Fibroblast of skin of left biceps (primary cell): ENCODE measurements around the gene ZYX.

Experiments used
- DNase-seq, 2 experiments: peaks; one replicate each; pipeline ENCODE4 v3.0.0-alpha.2; 2013; ENCODE audit warnings: low read depth in 2 of 2

The ZYX gene, protein sequence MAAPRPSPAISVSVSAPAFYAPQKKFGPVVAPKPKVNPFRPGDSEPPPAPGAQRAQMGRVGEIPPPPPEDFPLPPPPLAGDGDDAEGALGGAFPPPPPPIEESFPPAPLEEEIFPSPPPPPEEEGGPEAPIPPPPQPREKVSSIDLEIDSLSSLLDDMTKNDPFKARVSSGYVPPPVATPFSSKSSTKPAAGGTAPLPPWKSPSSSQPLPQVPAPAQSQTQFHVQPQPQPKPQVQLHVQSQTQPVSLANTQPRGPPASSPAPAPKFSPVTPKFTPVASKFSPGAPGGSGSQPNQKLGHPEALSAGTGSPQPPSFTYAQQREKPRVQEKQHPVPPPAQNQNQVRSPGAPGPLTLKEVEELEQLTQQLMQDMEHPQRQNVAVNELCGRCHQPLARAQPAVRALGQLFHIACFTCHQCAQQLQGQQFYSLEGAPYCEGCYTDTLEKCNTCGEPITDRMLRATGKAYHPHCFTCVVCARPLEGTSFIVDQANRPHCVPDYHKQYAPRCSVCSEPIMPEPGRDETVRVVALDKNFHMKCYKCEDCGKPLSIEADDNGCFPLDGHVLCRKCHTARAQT

DNA sequence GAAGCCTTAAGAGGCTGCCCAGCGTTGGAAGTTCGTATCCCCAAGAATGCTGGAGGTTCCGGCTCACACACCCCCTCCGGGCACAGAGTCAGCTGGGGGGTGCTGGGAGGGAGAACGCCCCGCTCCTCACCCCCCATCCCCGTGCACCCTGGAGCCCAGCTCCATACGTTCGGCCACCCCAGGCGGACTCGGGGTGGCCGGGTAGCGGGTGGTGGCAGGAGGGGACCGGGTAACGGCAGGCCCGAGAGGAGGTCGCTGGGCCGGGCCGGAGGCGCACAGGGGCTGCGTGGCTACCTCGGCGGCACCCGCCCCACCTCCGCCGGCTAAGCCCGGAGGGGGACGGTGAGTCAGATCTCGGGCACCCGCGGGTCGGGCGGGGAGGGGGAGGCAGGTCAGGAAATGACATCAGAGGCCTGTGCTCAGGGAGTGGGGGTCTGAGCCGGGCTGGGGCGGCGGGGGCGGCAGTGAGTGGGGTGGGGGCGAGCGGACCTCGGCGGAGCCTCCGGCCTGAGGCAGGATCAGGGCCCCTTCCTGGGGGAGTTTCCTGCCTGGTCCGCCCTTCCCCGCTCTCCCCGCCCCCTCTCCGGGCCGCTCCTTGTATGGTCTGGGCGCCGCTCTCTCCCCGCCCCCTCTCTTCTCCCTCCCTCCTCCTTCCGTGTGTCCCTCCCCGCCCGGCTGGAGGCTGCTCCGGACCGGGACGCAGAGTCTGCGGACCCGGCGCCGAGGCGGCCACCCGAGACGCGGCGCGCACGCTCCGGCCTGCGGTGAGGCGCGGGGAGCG, at the start of gene ZYX:
Gene ZYX (plus strand): TSS at position 700 of the 781 bp plus-strand sequence. CDS start 227 bp downstream, outside the sequence.
- peak; percentile 88 to 89 for DNase-seq

GRCh38 chr7:143334244-143334643, 46.9 kb upstream of the ZYX start:
- DNase-seq: no peak

DNA sequence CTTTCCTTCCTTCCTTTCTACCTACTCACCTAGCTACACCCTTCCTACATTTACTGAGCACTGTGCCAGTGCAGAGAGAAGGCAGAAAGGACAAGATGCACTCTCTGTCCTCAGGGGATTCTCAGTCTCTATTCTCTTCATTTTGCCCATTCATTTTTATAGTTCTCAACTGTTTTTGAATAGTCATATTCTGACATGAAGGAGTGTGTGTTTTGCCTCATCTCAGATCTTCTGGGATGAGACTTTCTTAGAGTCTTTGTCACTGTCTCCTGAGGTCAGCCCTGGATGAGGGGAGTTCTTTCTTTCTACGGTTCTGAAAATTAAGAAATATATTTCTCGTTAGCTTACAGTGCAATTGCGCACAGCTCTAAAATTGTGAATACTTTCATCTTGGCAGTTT, 43.9 kb upstream of the ZYX start:
- no peak for DNase-seq

- DNase-seq: no peak
Measured at GRCh38 chr7:143341842-143342241, 39.3 kb upstream of the ZYX start.

GRCh38 chr7:143343596-143343995, 37.5 kb upstream of the ZYX start:
- no peak for DNase-seq

DNA sequence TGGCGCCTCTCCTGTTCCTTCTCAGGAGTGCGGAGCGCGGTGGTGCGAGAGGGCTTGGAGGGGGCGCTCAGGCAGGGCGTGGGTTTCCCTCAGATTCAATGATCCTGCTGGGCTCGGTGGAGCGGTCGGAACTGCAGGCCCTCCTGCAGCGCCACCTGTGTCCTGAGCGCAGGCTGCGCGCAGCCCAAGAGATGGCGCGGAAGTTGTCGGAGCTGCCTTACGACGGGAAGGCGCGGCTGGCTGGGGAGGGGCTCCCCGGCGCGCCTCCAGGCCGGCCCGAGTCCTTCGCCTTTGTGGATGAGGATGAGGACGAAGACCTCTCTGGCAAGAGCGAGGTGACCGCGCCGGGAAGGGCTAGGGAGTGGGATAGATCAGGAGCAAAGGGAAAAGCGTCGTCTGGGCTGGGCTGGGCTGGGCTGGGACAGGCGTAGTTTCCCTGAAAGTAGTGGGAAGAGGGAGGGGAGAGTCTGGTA, 35.7 kb upstream of the ZYX start:
- DNase-seq: no peak

DNA sequence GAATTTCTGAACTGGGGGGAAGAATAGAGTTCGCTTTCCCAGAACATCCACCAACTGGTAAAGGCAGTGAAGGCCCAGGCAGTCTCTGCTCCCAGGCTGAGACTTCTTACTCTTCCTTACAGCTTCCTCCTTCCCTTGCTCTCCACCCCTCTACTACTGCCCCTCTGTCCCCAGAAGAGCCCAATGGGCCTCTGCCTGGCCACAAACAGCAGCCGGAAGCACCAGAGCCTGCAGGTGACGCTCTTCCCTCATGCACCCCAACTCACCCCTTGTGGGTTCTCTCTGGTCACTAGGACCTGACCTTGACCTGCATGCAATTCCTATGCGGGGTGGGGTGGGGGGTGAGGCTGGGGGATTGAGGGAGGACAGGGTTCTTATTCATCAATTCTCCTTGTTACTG, 35.1 kb upstream of the ZYX start:
- DNase-seq: no peak

DNA sequence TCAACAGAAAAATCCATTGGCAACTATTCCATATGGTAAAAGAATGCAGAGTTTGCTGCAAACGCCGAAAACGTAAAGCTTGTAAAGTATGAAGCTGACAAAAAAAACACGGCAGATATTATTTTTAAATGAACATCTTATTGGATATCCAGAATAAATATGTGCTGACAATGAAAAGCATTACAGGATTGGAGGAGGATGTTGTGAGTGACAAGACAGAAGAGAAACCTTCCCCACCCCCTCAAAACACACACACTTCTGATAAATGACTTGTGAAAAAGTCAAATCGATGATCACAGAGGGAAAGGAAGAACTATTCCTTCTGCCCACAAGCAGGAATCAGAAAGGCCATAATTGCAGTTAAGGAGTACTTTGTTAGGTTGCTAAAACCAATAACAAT, 33.2 kb upstream of the ZYX start:
- DNase-seq: no peak

DNA sequence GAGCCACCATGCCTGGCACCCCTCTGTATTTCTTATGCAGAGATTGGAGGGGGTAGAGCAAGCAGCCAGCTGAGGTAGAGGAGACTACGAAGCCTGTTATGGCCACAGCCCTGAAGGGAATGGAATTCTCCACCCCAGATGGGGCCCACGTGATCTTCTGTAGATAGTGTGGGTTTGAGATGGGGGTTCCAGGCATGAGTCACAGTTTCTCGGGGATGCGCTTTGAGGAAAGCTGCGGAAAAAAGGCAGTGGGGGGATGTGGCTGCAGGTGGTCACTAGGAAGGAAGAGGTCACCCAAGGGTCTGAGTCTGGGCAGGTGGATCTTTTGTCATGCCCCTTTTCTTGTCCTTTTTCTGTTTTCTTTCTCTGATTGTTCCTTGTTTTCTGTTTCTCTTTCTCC, 30.1 kb upstream of the ZYX start:
- no peak for DNase-seq

- no peak for DNase-seq
Measured at GRCh38 chr7:143351574-143351973, 29.6 kb upstream of the ZYX start.

GRCh38 chr7:143352531-143353002, 28.6 kb upstream of the ZYX start:
- no peak for DNase-seq

DNA sequence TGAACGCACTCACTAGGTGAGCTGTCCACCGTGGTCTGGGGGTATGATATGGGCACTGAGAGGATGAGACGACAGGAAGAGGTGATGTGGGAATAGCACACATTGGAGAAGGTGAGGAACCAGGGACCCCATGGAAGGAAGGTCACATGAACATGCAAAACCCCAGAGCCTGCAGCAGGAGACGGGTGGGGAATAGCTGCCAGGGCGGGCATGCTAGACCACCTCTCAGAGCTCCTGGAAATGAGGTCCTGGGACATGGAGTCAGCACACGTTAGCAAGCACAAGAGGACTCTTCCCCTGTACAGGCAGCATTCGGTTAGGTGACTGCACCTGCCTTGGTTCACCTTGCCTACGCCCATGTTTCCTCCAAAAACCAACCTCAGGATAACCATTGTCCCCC, 26.8 kb upstream of the ZYX start:
- DNase-seq: no peak

DNA sequence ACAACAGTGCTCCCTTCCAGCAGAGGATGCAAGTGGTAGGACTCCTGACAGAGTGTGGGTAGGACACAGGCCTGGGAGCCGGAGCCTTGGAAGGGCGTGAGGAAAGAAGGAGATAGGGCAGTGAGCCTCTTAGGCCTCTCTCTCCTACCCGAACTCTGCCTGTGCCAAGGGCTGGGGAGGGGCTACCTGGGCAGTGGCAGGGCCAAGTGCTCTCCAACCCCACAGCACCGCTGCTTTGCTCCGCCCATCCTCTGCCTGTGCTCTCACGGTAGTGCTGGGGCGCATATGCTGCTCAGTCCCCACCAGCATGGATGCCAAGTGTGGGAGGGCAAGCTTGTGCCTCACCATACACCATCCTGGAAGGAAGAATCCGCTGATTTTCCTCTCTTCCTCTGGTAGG, 26.2 kb upstream of the ZYX start:
- DNase-seq: no peak

DNA sequence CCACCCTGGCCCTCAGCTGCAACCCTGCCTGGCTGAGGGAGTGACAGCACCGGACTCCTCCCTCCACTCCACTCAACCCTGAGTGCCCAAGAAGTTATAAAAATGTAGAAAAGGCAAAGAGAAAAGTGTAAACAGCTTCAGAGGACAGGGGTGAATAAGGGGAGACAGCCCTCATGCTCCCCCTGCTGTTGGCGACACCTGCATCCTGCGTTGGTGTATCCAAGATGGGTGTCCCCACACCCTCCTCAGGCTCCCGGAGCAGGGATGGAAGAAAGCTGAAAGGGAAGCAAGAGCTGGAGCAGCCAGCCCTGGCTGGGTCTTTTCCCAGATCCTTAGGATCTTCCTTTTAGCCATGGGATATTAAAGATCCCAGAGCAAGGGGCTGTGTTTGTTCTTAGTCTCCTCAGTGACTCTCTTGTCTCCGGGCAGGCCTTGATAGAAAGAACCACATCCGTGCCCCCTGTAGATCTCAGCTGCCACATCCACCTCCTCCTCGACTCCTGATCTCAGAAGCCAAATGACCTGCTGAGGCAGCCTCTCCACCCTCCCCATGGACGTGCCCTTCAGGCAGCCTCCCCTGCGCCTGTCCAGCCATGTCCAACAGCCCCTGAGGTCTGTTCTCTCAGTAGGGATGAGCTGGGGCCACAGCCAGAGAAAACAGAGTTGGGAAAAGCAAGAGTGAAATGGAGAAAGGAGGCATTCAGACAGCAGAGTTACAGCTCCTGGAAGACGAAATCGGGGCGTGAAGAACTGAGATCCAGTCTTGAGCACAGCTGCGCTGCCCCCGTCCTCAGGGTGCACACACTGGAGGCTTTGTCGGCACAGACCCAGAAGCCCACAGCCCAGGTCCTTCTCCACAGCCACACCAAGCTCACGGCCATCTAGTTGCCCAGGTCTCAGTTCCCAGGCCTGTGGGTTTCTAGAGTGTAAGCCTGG, 25.4 kb upstream of the ZYX start:
- DNase-seq: no peak

GRCh38 chr7:143356414-143357050, 24.6 kb upstream of the ZYX start:
- DNase-seq: no peak

- no peak for DNase-seq
Measured at GRCh38 chr7:143358626-143359025, 22.5 kb upstream of the ZYX start.

DNA sequence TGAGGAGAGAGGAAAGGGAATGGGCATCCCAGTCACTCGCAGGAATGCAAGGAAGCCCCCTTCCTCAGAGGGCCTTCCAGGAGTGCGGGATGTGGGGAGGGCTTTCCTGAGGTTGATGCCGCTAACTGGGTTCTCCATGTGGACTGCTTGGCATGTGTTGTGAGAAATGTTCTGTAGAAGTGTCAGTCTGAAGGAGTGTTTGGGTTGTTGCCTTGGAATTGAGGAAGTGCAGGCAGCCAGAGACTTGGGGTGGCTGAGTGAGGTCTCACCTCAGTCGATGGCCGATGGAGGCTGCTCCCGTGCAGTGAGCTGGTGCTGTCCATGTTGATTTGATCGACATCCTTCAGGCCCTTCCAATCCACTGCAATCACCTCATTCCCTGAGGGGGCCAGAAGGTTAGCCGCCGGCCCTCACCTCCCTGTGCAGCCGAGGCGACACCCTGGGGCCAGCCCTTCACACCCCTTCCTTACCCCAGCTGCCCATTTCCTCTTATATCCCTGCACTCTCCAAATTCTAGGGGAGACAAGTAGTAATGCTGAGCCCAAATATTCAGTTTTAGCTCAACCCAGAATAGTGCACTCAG, 21.3 kb upstream of the ZYX start:
- no peak for DNase-seq

- no peak for DNase-seq
Measured at GRCh38 chr7:143360788-143361551, 20.2 kb upstream of the ZYX start.

DNA sequence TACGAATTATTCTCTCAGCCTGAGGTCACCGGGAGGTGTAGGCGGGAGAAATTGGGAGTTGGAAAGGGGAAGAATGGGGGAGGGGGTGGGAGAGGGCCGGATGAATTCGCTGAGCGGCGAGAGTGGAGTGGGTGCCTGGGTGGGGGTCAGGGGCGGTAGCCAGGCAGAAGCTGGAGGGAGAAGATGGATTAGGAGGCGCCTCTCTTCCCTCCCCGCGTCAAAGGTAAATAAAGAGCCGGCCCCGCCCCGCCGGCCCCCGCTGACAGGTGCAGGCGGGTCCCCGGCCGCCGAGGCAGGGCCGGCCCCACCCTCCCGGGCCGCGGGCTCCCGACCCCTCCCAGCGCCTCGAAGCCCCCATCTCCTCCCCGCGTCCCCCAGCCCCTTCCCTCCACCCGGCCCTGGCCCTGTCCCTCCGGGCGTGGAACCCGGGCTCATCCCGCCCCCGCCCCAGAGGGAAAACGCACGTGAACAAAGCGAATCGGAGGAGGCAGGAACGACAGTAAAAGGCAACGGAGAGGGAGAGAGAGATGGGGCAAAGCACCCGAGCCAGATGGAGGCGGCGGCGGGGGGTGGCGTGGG, 19.5 kb upstream of the ZYX start:
- no peak for DNase-seq
